GM23338 (cell line): ENCODE results near the gene MRPS27. TPM values are rescaled to one million over a fixed set of nuclear protein-coding genes. Genes with fewer than 3 reads are reported as not detected.

Experiments used
- ATAC-seq: fragments of 200-7000 bp; cut with Tn5 transposase; 3 replicates; pipeline ENCODE4 v1.9.1; 2020
- DNase-seq: peaks from one replicate; pipeline ENCODE4 v3.0.0-alpha.2; 2015; ENCODE audit warnings: low spot score
- H2AFZ ChIP-seq: fragments of 200-600 bp; sonication (generic); 2 replicates; pipeline ENCODE4 v1.8.0; 2016; ENCODE audit warnings: antibody characterized with exemption, mild to moderate bottlenecking, moderate library complexity
- H3F3A ChIP-seq: fragments of 200-600 bp; sonication (generic); replicated peaks from 2 replicates; pipeline ENCODE4 v1.8.0; 2017; ENCODE audit warnings: antibody characterized with exemption, mixed run types, low read depth
- H3K27ac ChIP-seq: fragments of 200-600 bp; sonication (generic); 2 replicates; pipeline ENCODE4 v1.6.1; 2016; ENCODE audit warnings: low read depth
- H3K27me3 ChIP-seq: fragments of 200-600 bp; sonication (generic); 2 replicates; pipeline ENCODE4 v1.8.0; 2016; ENCODE audit warnings: mild to moderate bottlenecking, mixed run types, moderate library complexity; ENCODE audit not compliant: insufficient read depth
- H3K36me3 ChIP-seq: fragments of 200-600 bp; sonication (generic); 2 replicates; pipeline ENCODE4 v1.8.0; 2016; ENCODE audit warnings: mild to moderate bottlenecking; ENCODE audit not compliant: insufficient read depth
- H3K4me1 ChIP-seq: fragments of 200-600 bp; sonication (generic); 2 replicates; pipeline ENCODE4 v1.8.0; 2016; ENCODE audit warnings: mild to moderate bottlenecking, moderate library complexity; ENCODE audit not compliant: insufficient read depth
- H3K4me2 ChIP-seq: fragments of 200-600 bp; sonication (generic); 2 replicates; pipeline ENCODE4 v1.7.1; 2017; ENCODE audit warnings: mixed run types
- H3K4me3 ChIP-seq: fragments of 200-600 bp; sonication (generic); 2 replicates; pipeline ENCODE4 v1.6.1; 2016; ENCODE audit warnings: mixed run types
- H3K79me2 ChIP-seq: fragments of 200-600 bp; sonication (generic); replicated peaks from 2 replicates; pipeline ENCODE4 v1.8.0; 2017; ENCODE audit warnings: mild to moderate bottlenecking; ENCODE audit not compliant: insufficient read depth
- H3K9me2 ChIP-seq: fragments of 200-600 bp; sonication (generic); 2 replicates; pipeline ENCODE4 v1.8.0; 2017; ENCODE audit not compliant: insufficient read depth
- H4K20me1 ChIP-seq: fragments of 200-600 bp; sonication (generic); replicated peaks from 2 replicates; pipeline ENCODE4 v1.8.0; 2017; ENCODE audit warnings: mild to moderate bottlenecking; ENCODE audit not compliant: insufficient read depth
- H3K27ac Mint-ChIP-seq: 2 replicates; pipeline ENCODE4 v1.8.0; 2020; ENCODE audit warnings: inconsistent platforms, mild to moderate bottlenecking, moderate library complexity, mixed read lengths
- H3K27me3 Mint-ChIP-seq: 3 replicates; pipeline ENCODE4 v1.8.0; 2022; ENCODE audit warnings: low read depth, mild to moderate bottlenecking, moderate library complexity, mixed read lengths, inconsistent platforms; ENCODE audit not compliant: insufficient read depth, poor library complexity
- H3K36me3 Mint-ChIP-seq: 3 replicates; pipeline ENCODE4 v1.8.0; 2021; ENCODE audit warnings: low read depth, mild to moderate bottlenecking, inconsistent platforms, moderate library complexity, mixed read lengths
- H3K4me1 Mint-ChIP-seq: 3 replicates; pipeline ENCODE4 v1.8.0; 2020; ENCODE audit warnings: mild to moderate bottlenecking, inconsistent platforms, mixed read lengths
- H3K4me3 Mint-ChIP-seq: 3 replicates; pipeline ENCODE4 v1.8.0; 2021; ENCODE audit warnings: moderate library complexity, mild to moderate bottlenecking, inconsistent platforms, mixed read lengths
- H3K9me3 Mint-ChIP-seq: 3 replicates; pipeline ENCODE4 v1.8.0; 2020; ENCODE audit warnings: moderate library complexity, mild to moderate bottlenecking, inconsistent platforms, mixed read lengths
- CREB1 ChIP-seq: fragments of 250-450 bp; sonication (Bioruptor Pico); IDR thresholded peaks from 2 replicates; pipeline ENCODE4 v1.5.0; 2020; ENCODE audit warnings: low read depth, mild to moderate bottlenecking, moderate library complexity
- ETS1 ChIP-seq: IDR thresholded peaks from 2 replicates; pipeline ENCODE4 v1.6.1; 2016; ENCODE audit warnings: antibody characterized with exemption
- NANOG ChIP-seq: IDR thresholded peaks from 2 replicates; pipeline ENCODE4 v1.6.1; 2016; ENCODE audit warnings: antibody characterized with exemption, borderline replicate concordance
- POLR2AphosphoS5 ChIP-seq: IDR thresholded peaks from 2 replicates; pipeline ENCODE4 v1.6.1; 2016; ENCODE audit warnings: antibody characterized with exemption, low read depth
- REST ChIP-seq: IDR thresholded peaks from one replicate; pipeline ENCODE4 v1.6.1; 2018; ENCODE audit warnings: antibody characterized with exemption; ENCODE audit not compliant: unreplicated experiment
- STAT1 ChIP-seq: IDR thresholded peaks from one replicate; pipeline ENCODE4 v1.6.1; 2016; ENCODE audit warnings: antibody characterized with exemption; ENCODE audit not compliant: unreplicated experiment
- ZNF114 ChIP-seq: fragments of 250-450 bp; sonication (Bioruptor Pico); IDR thresholded peaks from 2 replicates; pipeline ENCODE4 v1.5.0; 2020; ENCODE audit warnings: mild to moderate bottlenecking, moderate library complexity
- ZNF331 ChIP-seq: fragments of 250-450 bp; sonication (Bioruptor Pico); IDR thresholded peaks from 2 replicates; pipeline ENCODE4 v1.5.0; 2020; ENCODE audit warnings: low read depth, mild to moderate bottlenecking, moderate library complexity
- ZNF462 ChIP-seq: fragments of 250-450 bp; sonication (Bioruptor Pico); IDR thresholded peaks from 2 replicates; pipeline ENCODE4 v1.5.0; 2020; ENCODE audit warnings: mild to moderate bottlenecking, moderate library complexity
- polyA plus RNA-seq: library from polyadenylated mRNA; unstranded; fragments of >200 nt; fragmentation: Nextera tagmentation; extraction: Ambion mirVana; gene quantifications from 2 replicates; pipeline ENCODE4 v1.2.1, GENCODE V29; 2016
- total RNA-seq: library from RNA; depleted of rRNA; stranded (reverse); fragments of >200 nt; shearing (Covaris generic); gene quantifications from 2 replicates; pipeline ENCODE4 v1.2.3, GENCODE V29; 2014

MRPS27 gene
- total and polyA plus RNA-seq, 2 experiments from 2014 or later = 53.2 to 141 TPM

GRCh38 chr5:72195581-72195980 is 124.5 kb downstream of the MRPS27 start:
- Histone ChIP-seq H3K4me2 (no peak overlapping the region), H3K27ac (no peak overlapping the region), H3K27me3 (no peaks in the 10 kb centered on the region), H3K36me3 (peaks cover 28% of the 10 kb centered on the region), H3K9me2 (peaks cover 32% of the 10 kb centered on the region), H3K4me1 (no peaks in the 10 kb centered on the region), H2AFZ (no peak overlapping the region), H3K4me3 (no peak overlapping the region), H3F3A (no peaks in the 10 kb centered on the region), H4K20me1 (peaks cover 9% of the 10 kb centered on the region; the same call in 1 of the 2 replicates), H3K79me2 (no peaks in the 10 kb centered on the region)
- no peak for ATAC-seq
- TF ChIP-seq ETS1 (no peak), NANOG (no peak), REST (no peak)
- no peak overlapping the region for H3K4me3 Mint-ChIP-seq
- no peak for DNase-seq
- H3K27ac Mint-ChIP-seq = no peak overlapping the region
- H3K27me3 Mint-ChIP-seq = peaks cover 14% of the 10 kb centered on the region
- peaks cover 77% of the 10 kb centered on the region for H3K36me3 Mint-ChIP-seq
- H3K9me3 Mint-ChIP-seq = peaks cover 11% of the 10 kb centered on the region; the same call in 2 of the 3 replicates
- H3K4me1 Mint-ChIP-seq = peaks cover 2% of the 10 kb centered on the region; the same call in 2 of the 3 replicates

- H3K27ac Mint-ChIP-seq = no peak overlapping the region; the same call in 1 of the 2 replicates
- H3K4me1 Mint-ChIP-seq = peaks cover 2% of the 10 kb centered on the region; the same call in 2 of the 3 replicates
- peaks cover 11% of the 10 kb centered on the region for H3K27me3 Mint-ChIP-seq
- peaks cover 11% of the 10 kb centered on the region; the same call in 2 of the 3 replicates for H3K9me3 Mint-ChIP-seq
- H3K4me3 ChIP-seq = no peak overlapping the region
- H3K9me2 ChIP-seq = peaks cover 32% of the 10 kb centered on the region
- no peaks in the 10 kb centered on the region for H3K4me1 ChIP-seq
- H3K4me3 Mint-ChIP-seq = no peak overlapping the region
- H2AFZ ChIP-seq = no peak overlapping the region
- no peaks in the 10 kb centered on the region for H3K27me3 ChIP-seq
- H3K4me2 ChIP-seq = no peak overlapping the region
- H3K27ac ChIP-seq = no peak overlapping the region
- peaks cover 71% of the 10 kb centered on the region for H3K36me3 Mint-ChIP-seq
- H3F3A ChIP-seq = no peaks in the 10 kb centered on the region
- H3K79me2 ChIP-seq = no peaks in the 10 kb centered on the region
- ATAC-seq (no peak), DNase-seq (no peak)
- peaks cover 9% of the 10 kb centered on the region; the same call in 1 of the 2 replicates for H4K20me1 ChIP-seq
- peaks cover 31% of the 10 kb centered on the region for H3K36me3 ChIP-seq
- TF ChIP-seq ZNF462 (CRISPR knock-in tag) = no peak
- TF ChIP-seq ZNF331 (CRISPR knock-in tag) = no peak
- no peak for TF ChIP-seq CREB1 (CRISPR knock-in tag)
- no peak for TF ChIP-seq POLR2AphosphoS5
- no peak for TF ChIP-seq STAT1
- TF ChIP-seq ETS1 = no peak
- TF ChIP-seq ZNF114 (CRISPR knock-in tag) = no peak
- TF ChIP-seq NANOG = no peak
Observed at GRCh38 chr5:72194846-72195245, 125.2 kb downstream of the MRPS27 start.
